Pancreas (tissue), 10 donors: ENCODE measurements around the gene FGF11. TPM values are rescaled to one million over a fixed set of nuclear protein-coding genes. Genes with fewer than 3 reads are reported as not detected.

Experiments
- ATAC-seq, 4 donors: fragments of 200-7000 bp; cut with Tn5 transposase; one replicate each; pipeline versions ENCODE4 v1.8.0 to v1.9.1; 2020; ENCODE audit warnings: mild to moderate bottlenecking in 4 of 4, moderate library complexity in 4 of 4
- DNase-seq, 6 donors: peaks; one replicate each; pipeline ENCODE4 v3.0.0-alpha.2; 2020
- FAIRE-seq: peaks from 2 replicates; lab custom pipeline; 2012; peaks lifted over from hg19 to GRCh38; lab: Jason Lieb, UNC
- H3K27ac ChIP-seq, 4 donors: fragments of 200-600 bp; sonication (generic); 1 replicate in 3 of 4; 2 replicates in 1 of 4; pipeline versions ENCODE4 v1.5.0 to v1.8.0; 2020
- H3K27me3 ChIP-seq, 4 donors: fragments of 200-600 bp; one replicate each; pipeline ENCODE4 v1.8.0; 2021
- H3K36me3 ChIP-seq, 3 donors: fragments of 200-600 bp; sonication (generic) in 1 of 3; one replicate each; pipeline versions ENCODE4 v1.5.0 to v1.8.0; 2020 to 2021
- H3K4me1 ChIP-seq, 3 donors: fragments of 200-600 bp; one replicate each; pipeline ENCODE4 v1.8.0; 2021
- H3K4me3 ChIP-seq, 4 donors: fragments of 200-600 bp; sonication (generic) in 2 of 4; one replicate each; pipeline versions ENCODE4 v1.5.0 to v1.8.0; 2020 to 2021
- H3K9me3 ChIP-seq, 4 donors: fragments of 200-600 bp; one replicate each; pipeline ENCODE4 v1.8.0; 2021
- WGBS, 2 donors: extraction: QIAGEN DNeasy Blood & Tissue Kit; methylation state at CpG; one replicate each; pipeline ENCODE4 v1.1.7; 2013; 5-methylcytosine and 5-hydroxymethylcytosine counted together
- intact Hi-C, 3 donors: fragments of 100-400 bp; cut with DNase I; formaldehyde crosslinking; loops; one replicate each; pipeline versions ENCODE4 v1.11.1 to v1.14.2; 2022
- polyA plus RNA-seq, 2 donors: library from polyadenylated mRNA; stranded (reverse); fragments of 200-250 nt; gene quantifications; one replicate each; pipeline ENCODE4 v1.2.3, GENCODE V29; 2013
- total RNA-seq, 6 donors: library from RNA; stranded (reverse); fragmentation: NEBNext Ultra II Directional in 4 of 6; extraction: Animal tissue kit (Norgen Biotek cat#: 25700) in 4 of 6; gene quantifications; one replicate each; pipeline versions ENCODE4 v1.2.1 to v1.2.4, GENCODE V29; 2021 to 2023
- TF ChIP-seq, protein P1 (sequence below), 4 donors: fragments of 200-600 bp; sonication (generic) in 3 of 4; IDR thresholded peaks; one replicate each; pipeline versions ENCODE4 v1.5.0 to v1.8.0; 2021; ENCODE audit warnings: antibody characterized with exemption in 4 of 4
- donor health status: healthy with polysubstance abuse.
- donor health status: DM: no; HTN: no; CAD: no; lungs with moderate emphysema.
- donor health status: DM: no; HTN: no; CAD: no.
- donor health status: control.
- donor health status: control.
- donor health status: Bipolar disorder and iron deficiency.
- donor health status: DM: yes; HTN: yes; CAD: no.
- donor health status: DM: no; HTN: no; CAD: no.
- donor health status: DM: no; HTN: no; CAD: no.
- donor health status: DM: yes; HTN: yes; CAD: no.

The FGF11 gene
- total and polyA plus RNA-seq, 8 donors: 0.09 to 1.1 (median 0.43) TPM

DNA sequence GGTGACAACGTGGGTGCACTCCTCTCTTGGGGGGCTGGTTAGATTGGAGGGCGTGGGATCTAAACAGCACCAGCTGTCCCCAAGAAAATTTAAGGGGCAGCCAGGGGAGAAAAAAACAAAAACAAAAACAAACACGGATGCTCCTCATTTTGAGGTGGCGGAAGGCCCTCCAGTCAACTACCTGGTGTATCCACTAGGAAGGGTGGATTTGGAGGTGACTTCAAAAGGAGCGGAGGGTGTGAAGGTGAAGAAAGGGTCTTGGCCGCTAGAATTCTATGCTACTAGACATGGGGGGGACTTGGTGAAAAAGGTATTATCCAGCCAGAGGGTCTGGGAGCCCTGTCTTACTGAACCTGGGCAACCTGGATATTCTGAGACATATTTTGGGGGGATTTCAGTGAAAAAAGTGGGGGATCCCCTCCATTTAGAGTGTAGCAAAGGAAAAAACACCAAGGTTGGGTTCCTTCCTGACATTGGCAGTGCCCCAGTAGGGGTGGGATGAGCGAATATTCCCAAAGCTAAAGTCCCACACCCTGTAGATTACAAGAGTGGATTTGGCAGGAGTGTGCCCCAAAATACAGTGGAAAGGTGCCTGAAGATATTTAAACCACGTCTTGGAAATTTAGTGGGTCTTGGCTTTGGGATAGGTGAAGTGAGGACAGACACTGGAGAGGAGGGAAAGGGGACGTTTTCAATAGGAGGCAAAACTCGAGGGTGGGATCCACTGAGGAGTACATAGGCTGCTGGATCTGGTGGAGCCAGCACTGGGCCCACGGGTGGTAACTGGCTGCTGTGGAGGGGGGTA is 454 bp upstream of the FGF11 start:
- Histone ChIP-seq H3K4me1 (peaks cover 5 to 18% (median 11%) of the 10 kb centered on the region in 3 donors), H3K4me3 (no peak overlapping the region), H3K36me3 (no peaks in the 10 kb centered on the region), H3K27ac (no peak overlapping the region), H3K9me3 (no peaks in the 10 kb centered on the region), H3K27me3 (no peaks in the 10 kb centered on the region)
- ATAC-seq (no peak), DNase-seq (no peak), FAIRE-seq (no peak)
- WGBS, 2 donors: 64 to 76% methylated on average over 11 of the region's 11 CpGs
- intact Hi-C loops: loop anchor here in 2 of 3 donors (10.0 kb wide), 1 partner anchor 84 kb away; the partner anchor contains the start of genes KCTD11 (in 2 of the 2) and TMEM95 (in 2 of the 2)
- TF ChIP-seq, protein P1, sequence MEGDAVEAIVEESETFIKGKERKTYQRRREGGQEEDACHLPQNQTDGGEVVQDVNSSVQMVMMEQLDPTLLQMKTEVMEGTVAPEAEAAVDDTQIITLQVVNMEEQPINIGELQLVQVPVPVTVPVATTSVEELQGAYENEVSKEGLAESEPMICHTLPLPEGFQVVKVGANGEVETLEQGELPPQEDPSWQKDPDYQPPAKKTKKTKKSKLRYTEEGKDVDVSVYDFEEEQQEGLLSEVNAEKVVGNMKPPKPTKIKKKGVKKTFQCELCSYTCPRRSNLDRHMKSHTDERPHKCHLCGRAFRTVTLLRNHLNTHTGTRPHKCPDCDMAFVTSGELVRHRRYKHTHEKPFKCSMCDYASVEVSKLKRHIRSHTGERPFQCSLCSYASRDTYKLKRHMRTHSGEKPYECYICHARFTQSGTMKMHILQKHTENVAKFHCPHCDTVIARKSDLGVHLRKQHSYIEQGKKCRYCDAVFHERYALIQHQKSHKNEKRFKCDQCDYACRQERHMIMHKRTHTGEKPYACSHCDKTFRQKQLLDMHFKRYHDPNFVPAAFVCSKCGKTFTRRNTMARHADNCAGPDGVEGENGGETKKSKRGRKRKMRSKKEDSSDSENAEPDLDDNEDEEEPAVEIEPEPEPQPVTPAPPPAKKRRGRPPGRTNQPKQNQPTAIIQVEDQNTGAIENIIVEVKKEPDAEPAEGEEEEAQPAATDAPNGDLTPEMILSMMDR (IDR thresholded peaks at IDR 0.05): no peak

DNA sequence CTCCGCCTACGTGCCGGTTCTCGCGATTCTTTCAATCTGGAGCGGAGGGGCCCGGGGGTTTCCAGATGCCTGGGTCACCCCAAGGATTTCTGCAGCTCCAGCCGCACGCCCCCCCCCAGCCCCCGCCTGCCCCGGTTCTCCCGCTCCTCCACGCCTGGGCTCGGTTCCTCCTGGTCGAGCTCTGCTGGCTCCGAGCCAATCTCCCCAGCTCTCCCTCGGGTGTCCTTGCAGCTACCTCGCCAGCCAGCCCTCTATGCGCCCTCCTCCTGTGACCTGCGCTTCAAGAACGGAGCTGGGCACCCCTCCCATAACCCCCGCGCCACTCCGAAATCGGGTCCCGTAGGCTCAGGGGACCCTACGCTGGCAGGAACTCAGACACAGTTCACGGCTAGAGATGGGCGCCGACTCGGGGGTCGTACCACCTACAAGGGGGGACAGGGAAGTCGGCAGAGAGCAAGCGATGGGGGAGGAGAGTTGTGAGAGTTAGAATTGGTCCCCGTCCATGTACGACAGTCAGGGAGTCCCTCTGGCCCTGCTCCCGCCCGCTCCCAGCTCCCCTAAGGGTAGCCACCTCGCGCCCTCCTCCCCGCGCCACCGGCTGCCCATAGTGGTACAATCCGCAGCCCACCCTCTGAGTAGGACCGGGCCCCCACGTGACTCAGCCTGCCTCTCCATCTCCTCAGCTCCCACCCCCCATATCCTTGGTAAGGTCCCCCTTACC is 961 bp downstream of the FGF11 start:
- H3K9me3 ChIP-seq: no peaks in the 10 kb centered on the region
- peaks cover 5 to 18% (median 11%) of the 10 kb centered on the region in 3 donors for H3K4me1 ChIP-seq
- DNase-seq (peak; percentile 49 to 92 (median 75)), ATAC-seq (no peak), FAIRE-seq (no peak)
- no peaks in the 10 kb centered on the region for H3K36me3 ChIP-seq
- whole genome bisulfite sequencing, 2 donors: 10% methylated on average over 43 to 46 of the region's 46 CpGs
- H3K27ac ChIP-seq: no peak overlapping the region
- TF ChIP-seq, protein P1 (IDR thresholded peaks at IDR 0.05): no peak
- H3K4me3 ChIP-seq: peak overlapping the region; percentile 2 to 45 (median 26)
- intact Hi-C loops: loop anchor here in 2 of 3 donors (5.0 kb wide), 1 partner anchor 37 kb away; the partner anchor contains the start of gene ZBTB4 (in 2 of the 2)
- no peaks in the 10 kb centered on the region for H3K27me3 ChIP-seq

DNA sequence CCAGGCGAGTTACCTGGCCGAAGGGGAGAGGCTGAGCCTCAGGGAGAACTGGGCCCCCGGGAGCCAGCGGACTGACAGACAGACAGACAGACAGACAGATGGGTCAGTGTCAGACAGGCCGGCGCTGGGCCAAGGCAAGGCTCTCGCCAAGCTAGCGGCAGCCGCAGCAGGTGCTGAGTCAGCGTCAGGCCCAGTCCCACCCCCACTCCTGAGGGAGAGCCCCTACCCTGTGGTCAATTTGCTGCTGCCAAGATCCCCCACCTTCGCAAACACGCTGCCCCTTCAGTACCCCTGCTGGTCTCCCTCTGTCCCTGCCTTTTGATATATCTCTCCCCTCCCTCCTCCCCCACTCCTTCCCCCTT is 1.5 kb downstream of the FGF11 start:
- no peaks in the 10 kb centered on the region for H3K36me3 ChIP-seq
- WGBS, 2 donors: 28 to 37% methylated on average over 12 of the region's 12 CpGs
- no peaks in the 10 kb centered on the region for H3K27me3 ChIP-seq
- intact Hi-C loops: loop anchor here in 2 of 3 donors (5.0 kb wide), 1 partner anchor 36 kb away; the partner anchor contains the start of gene ZBTB4 (in 2 of the 2)
- TF ChIP-seq, protein P1 (IDR thresholded peaks at IDR 0.05): no peak
- FAIRE-seq: no peak
- peaks cover 5 to 22% (median 11%) of the 10 kb centered on the region in 3 donors for H3K4me1 ChIP-seq
- no peaks in the 10 kb centered on the region for H3K9me3 ChIP-seq
- peak overlapping the region in 1 of 4 donors; percentile 45 for H3K4me3 ChIP-seq
- DNase-seq: peak in 3 of 6 donors; percentile 34 to 83 (median 65)
- no peak for ATAC-seq
- no peak overlapping the region for H3K27ac ChIP-seq

DNA sequence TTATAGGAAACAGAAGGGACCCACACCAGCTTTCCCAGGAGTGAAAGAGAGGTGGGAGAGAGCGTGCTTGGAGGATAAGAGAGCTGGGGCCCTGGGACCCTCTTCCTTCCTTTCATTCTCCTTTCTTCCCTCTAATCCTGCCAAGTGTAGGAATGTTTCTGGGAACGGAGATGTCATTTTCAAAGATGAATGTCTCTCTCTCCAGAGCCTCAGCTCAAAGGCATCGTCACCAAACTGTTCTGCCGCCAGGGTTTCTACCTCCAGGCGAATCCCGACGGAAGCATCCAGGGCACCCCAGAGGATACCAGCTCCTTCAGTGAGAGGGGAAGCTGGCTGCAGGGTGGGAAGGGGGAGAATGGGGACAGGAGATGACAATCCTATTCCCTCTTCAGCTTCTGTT is 2.0 kb downstream of the FGF11 start:
- no peaks in the 10 kb centered on the region for H3K27me3 ChIP-seq
- TF ChIP-seq, protein P1 (IDR thresholded peaks at IDR 0.05): no peak
- H3K27ac ChIP-seq: no peak overlapping the region
- intact Hi-C loops: loop anchor here in 2 of 3 donors (5.0 kb wide), 1 partner anchor 36 kb away; the partner anchor contains the start of gene ZBTB4 (in 2 of the 2)
- no peaks in the 10 kb centered on the region for H3K9me3 ChIP-seq
- 81 to 85% methylated on average over 7 of the region's 7 CpGs for WGBS, 2 donors
- H3K4me3 ChIP-seq: no peak overlapping the region
- H3K4me1 ChIP-seq: peaks cover 5 to 23% (median 10%) of the 10 kb centered on the region in 3 donors
- FAIRE-seq (no peak), DNase-seq (no peak), ATAC-seq (no peak)
- H3K36me3 ChIP-seq: no peaks in the 10 kb centered on the region
